Liver (tissue), 3 donors: Measurements from ENCODE around the gene LRRC27.

Experiments
- CTCF ChIP-seq: fragments of 150-350 bp; IDR thresholded peaks from 2 replicates; pipeline ENCODE4 v1.5.1; 2017; ENCODE audit warnings: improper control_type of control experiment, low read depth, low read length; ENCODE audit not compliant: missing input control
- GABPA ChIP-seq, 2 donors: IDR thresholded peaks in 1 of 2; conservative IDR thresholded peaks in 1 of 2; 2 replicates each; pipeline ENCODE4 v1.6.1; 2016; ENCODE audit warnings: antibody characterized with exemption in 2 of 2, mild to moderate bottlenecking in 1 of 2, moderate library complexity in 1 of 2
- MAX ChIP-seq: IDR thresholded peaks from 2 replicates; pipeline ENCODE4 v1.6.1; 2016; ENCODE audit warnings: antibody characterized with exemption
- TAF1 ChIP-seq: conservative IDR thresholded peaks from 2 replicates; pipeline ENCODE4 v1.6.1; 2016; ENCODE audit warnings: antibody characterized with exemption, mild to moderate bottlenecking
- YY1 ChIP-seq: IDR thresholded peaks from 2 replicates; pipeline ENCODE4 v1.6.1; 2016; ENCODE audit warnings: antibody characterized with exemption, mild to moderate bottlenecking
- TF ChIP-seq, protein P1 (sequence below): IDR thresholded peaks from 2 replicates; pipeline ENCODE4 v1.6.1; 2016; ENCODE audit warnings: antibody characterized with exemption
- TF ChIP-seq, protein P2 (sequence below): IDR thresholded peaks from 2 replicates; pipeline ENCODE4 v1.6.1; 2016; ENCODE audit warnings: antibody characterized with exemption, mild to moderate bottlenecking
- donor health status: healthy.
- donor health status: healthy.

- TF ChIP-seq CTCF, result no peak
- TF ChIP-seq, protein P1, sequence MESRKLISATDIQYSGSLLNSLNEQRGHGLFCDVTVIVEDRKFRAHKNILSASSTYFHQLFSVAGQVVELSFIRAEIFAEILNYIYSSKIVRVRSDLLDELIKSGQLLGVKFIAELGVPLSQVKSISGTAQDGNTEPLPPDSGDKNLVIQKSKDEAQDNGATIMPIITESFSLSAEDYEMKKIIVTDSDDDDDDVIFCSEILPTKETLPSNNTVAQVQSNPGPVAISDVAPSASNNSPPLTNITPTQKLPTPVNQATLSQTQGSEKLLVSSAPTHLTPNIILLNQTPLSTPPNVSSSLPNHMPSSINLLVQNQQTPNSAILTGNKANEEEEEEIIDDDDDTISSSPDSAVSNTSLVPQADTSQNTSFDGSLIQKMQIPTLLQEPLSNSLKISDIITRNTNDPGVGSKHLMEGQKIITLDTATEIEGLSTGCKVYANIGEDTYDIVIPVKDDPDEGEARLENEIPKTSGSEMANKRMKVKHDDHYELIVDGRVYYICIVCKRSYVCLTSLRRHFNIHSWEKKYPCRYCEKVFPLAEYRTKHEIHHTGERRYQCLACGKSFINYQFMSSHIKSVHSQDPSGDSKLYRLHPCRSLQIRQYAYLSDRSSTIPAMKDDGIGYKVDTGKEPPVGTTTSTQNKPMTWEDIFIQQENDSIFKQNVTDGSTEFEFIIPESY, result no peak
- TF ChIP-seq MAX, result no peak
- TF ChIP-seq, protein P2, sequence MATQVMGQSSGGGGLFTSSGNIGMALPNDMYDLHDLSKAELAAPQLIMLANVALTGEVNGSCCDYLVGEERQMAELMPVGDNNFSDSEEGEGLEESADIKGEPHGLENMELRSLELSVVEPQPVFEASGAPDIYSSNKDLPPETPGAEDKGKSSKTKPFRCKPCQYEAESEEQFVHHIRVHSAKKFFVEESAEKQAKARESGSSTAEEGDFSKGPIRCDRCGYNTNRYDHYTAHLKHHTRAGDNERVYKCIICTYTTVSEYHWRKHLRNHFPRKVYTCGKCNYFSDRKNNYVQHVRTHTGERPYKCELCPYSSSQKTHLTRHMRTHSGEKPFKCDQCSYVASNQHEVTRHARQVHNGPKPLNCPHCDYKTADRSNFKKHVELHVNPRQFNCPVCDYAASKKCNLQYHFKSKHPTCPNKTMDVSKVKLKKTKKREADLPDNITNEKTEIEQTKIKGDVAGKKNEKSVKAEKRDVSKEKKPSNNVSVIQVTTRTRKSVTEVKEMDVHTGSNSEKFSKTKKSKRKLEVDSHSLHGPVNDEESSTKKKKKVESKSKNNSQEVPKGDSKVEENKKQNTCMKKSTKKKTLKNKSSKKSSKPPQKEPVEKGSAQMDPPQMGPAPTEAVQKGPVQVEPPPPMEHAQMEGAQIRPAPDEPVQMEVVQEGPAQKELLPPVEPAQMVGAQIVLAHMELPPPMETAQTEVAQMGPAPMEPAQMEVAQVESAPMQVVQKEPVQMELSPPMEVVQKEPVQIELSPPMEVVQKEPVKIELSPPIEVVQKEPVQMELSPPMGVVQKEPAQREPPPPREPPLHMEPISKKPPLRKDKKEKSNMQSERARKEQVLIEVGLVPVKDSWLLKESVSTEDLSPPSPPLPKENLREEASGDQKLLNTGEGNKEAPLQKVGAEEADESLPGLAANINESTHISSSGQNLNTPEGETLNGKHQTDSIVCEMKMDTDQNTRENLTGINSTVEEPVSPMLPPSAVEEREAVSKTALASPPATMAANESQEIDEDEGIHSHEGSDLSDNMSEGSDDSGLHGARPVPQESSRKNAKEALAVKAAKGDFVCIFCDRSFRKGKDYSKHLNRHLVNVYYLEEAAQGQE, result no peak
- no peak for TF ChIP-seq TAF1
- no peak for TF ChIP-seq GABPA (IDR thresholded peaks at IDR 0.05 in 1 of 2, conservative IDR thresholded peaks at IDR 0.05 in 1 of 2)
- TF ChIP-seq YY1, result no peak
Observed at GRCh38 chr10:132314336-132314735, 17.7 kb upstream of the LRRC27 start.
